Stimulated activated CD8-positive, alpha-beta memory T cell treated with anti-CD3 and anti-CD28 coated beads, Interleukin-4, amount 100 ng/mL, for 4 hours (primary cell): ENCODE measurements around the gene STK26.
"Not testable (repeated sequence)": the region's sequence is repeated elsewhere in the genome, so short reads cannot be mapped to it uniquely, and the experiment has no call there.

ENCODE experiments used
- DNase-seq, 2 donors: peaks; one replicate each; pipeline ENCODE4 v3.0.0-alpha.2; 2020; ENCODE audit warnings: low read depth in 2 of 2, low spot score in 1 of 2

STK26 gene

GRCh38 chrX:132022967-132023895, at the start of gene STK26:
Gene STK26 (plus strand): TSS chrX:132023302. CDS start chrX:132023618, 316 bp downstream.
- peak; percentile 35 to 53 for DNase-seq

GRCh38 chrX:131975851-131976250, 47.3 kb upstream of the STK26 start:
- DNase-seq = no peak

DNA sequence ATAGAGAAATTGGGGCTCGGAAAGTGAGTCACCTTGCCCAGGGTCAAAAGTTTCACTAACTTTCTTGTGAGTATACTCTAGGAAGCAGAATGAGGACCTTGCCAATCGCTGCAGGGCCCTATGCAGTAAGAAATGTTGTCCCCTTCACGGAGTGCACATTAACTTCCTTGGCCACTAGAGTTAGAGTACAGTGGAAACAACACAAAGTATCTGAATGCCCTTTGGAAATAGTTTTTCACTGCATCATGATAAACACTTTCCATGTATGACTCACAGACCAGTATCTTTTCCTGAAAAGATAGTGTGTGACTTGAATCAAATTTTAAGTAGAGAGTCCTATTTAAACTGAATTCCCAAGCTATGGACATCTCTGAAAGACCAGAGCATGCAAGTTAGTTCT, 45.5 kb upstream of the STK26 start:
- DNase-seq = no peak

GRCh38 chrX:131979116-131979515, 44.0 kb upstream of the STK26 start:
- no peak for DNase-seq

DNA sequence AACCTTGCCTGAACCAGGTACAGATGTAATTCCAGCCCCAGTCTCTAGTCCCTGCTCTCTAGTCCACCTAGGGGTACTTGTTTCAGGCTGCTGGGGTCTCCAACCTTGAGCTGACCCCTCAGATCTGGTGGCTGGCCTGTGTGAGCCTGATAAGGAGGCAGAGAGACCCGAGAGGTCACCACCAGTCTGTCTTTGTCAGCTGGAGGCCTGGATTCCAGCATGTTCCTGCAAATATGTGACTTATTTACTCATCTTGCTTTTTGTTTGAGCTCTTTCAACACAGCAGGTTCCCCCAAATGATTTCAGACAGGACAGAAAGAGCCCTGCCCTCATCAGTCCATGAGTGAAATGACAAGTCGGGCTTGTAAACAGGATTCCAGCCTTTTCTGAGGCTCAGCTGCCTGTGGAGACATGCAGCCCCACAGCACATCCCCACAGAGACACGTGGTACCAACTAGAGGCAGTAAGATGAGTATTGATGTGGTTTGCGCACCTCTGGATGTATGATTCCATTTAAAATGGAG, 37.5 kb upstream of the STK26 start:
- DNase-seq = no peak

GRCh38 chrX:131987252-131987651, 35.9 kb upstream of the STK26 start:
- no peak for DNase-seq

DNA sequence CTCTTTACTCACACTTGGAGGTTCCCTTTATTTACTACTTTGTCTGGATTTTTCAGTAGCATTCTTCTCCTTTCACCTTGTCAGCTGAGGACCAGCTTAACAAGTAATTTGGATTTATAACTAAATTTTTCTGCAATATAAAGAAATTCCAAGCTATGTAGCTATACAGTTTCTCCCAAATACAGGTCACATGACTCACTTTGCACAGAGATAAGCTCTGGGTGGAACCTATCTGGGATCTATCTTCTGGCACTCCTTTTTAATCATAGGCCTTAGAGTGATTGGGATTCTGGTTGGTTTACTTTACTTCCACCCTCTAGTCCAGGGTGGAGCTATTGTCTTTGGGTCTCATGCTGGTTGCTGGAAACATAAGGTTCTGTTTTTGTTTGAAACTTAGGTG, 34.9 kb upstream of the STK26 start:
- no peak for DNase-seq

DNA sequence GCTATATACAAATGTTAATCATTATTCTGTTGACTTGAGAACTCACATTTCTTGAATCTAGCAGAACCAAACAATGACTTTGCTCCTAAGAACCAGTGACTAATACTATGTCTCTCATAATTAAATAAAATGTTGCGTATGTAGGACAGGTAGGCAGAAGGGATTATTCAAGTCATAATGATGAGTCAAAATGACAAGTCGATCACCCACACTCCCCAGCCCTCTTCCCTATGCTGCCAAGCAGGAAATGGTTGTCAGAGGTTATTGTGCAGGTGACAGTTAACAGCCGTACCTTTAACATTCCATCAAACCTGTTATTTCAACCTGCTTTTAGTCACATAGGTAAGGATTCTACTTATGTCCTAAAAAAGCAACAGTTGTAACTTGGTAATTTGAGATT, 22.0 kb upstream of the STK26 start:
- no peak for DNase-seq

GRCh38 chrX:132004728-132005127, 18.4 kb upstream of the STK26 start:
- DNase-seq = no peak

GRCh38 chrX:132009350-132009749, 13.8 kb upstream of the STK26 start:
- DNase-seq = no peak

DNA sequence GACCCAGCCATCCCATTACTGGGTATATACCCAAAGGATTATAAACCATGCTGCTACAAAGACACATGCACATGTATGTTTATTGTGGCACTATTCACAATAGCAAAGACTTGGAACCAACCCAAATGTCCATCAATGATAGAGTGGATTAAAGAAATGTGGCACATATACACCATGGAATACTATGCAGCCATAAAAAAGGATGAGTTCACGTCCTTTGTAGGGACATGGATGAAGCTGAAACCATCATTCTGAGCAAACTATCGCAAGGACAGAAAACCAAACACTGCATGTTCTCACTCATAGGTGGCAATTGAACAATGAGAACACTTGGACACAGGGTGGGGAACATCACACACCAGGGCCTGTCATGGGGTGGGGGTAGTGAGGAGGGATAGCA, 12.9 kb upstream of the STK26 start:
- not testable (repeated sequence) for DNase-seq

DNA sequence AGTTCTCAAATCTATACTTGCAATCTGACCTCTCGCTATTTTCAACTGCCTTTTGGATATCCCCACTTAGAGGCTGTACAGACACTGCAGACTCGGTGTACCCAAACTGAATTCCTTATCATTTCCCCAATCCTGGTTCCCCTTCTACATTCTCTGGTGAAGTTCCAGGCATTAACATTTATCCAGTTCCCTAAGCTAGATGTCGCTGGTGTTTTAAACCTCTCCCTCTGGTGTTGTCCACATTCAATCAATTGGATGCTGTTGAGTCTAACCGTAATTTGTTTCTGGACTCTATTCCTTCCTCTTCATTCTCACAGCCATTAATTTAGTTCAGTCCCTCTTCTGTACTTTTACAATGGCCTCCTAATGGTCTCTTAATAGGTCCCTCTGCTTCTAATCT, 7.2 kb upstream of the STK26 start:
- no peak for DNase-seq

GRCh38 chrX:132016628-132017430, 6.3 kb upstream of the STK26 start:
- no peak for DNase-seq

DNA sequence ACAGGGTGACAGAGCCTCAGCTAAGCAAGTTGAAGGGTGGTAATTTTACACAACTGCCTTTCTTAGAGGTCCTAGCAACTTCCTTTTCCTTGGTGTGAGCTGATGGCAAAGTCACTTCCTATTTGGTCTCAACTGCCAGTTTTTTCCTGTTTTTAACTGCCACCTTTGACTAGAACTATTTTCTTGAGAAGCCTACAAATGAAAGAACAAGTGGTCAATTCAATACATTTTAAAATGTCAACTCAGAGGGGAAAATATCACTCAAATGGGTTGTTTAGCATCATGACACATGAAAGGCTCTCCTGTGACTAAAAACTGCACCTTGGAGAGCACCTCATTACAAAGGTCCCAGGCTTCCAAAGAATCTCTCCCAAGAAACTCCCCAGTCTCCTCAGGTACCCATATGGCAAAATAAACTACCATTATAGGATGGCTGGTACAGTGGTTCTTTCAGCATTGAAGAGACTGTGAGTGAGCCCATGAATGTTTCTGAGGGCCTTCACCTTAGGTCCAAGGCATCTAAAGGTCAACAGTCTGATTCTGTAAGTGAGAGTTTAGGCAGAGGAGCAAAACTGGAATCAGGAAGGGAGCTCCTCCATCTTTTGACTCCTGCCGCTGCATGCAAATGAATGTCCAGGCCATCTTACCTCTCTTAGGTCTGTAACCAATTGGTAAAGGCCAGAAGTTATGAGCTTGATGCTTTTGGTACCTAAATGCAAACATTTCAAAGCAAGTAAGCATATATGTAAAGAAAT, 5.5 kb upstream of the STK26 start:
- DNase-seq = no peak

- no peak for DNase-seq
Measured at GRCh38 chrX:132022198-132022966, 720 bp upstream of the STK26 start.

DNA sequence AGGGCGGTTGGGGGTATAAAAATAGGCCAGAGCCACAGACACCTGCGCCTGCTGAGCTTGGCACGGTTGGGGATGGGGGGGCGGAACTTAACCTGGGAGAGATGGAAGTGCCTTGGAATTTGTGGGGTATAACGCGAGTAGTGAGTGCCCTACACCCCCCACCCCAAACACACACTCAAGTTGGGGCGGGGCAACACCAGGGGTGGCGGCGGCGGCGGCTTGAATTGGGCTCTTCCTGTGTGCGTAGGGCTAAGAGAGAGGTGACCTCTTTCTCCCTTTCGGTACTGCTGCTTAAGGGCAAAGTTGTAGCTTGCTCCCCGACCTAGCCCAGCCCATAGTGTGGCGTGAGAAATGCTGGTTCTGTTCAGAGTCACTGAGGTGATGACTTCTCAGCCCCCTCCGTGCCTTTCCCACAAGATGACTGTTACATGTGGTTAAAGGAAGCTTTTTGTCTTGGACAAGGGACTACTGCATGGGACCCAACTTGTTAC, 839 bp downstream of the STK26 start:
- peak in 1 of 2 donors; percentile 37 for DNase-seq

DNA sequence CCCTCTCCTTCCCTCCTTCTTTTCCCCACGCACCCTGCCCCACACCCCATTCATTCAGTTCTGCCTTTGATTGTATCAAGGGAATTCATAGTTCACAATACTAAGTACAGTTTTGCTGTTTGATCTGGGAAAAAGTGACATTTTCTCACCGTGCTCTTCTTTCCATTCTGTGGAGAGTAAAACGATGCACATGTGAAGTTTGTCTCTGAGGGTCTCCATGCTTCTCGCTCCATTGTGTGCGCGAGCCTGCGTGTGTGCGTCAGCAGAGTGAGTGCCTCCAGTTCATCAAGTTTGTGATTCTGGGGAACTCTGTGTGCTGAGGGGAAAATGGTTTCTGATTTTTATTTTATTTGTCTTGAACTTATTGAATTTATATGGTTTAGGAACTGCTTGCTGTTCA, 1.9 kb downstream of the STK26 start:
- no peak for DNase-seq

DNA sequence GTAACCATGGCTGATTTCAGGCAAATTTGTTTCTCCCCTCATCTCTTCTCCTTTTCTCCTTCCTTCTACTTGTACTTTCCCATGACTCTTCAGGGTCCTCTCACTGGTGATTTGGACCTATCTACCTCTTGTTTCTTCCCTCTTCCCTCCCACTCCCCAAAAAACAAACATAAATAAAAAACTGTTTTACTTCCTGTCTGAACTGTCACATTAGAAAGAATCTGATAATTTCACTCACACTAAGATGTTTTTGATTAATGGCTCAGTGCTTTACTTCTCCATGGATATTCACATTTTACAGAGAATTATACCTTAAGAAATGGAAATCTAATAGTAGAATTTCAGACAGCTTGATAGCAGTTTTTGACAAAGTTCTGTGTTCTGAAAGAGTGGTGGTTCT, 7.2 kb downstream of the STK26 start:
- no peak for DNase-seq

DNA sequence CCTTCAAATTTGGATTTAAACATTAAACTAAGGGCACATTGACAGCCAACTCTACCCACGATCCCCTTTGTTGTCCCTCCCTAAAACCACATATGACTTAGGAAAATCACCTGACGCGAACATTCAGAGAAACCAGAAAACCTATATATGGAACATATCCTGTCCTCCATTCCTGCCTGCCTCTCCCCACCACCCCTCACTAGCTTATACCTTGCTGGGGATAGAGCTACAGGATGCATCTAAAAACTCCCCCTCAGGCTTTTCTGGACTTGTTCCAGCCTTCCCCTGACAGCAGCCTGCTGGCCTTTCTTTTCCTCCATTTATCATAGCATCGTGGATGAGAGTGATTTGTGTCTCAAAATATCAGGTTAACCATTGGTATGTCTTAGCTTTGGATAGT, 8.8 kb downstream of the STK26 start:
- DNase-seq = no peak

GRCh38 chrX:132033166-132033565, 10.1 kb downstream of the STK26 start:
- DNase-seq = no peak
